T-helper 17 cell (primary cell): ENCODE measurements around the gene STAT4. TPM values are rescaled to one million over a fixed set of nuclear protein-coding genes. Genes with fewer than 3 reads are reported as not detected.

Experiments
- ATAC-seq: fragments of 150-1000 bp; cut with Tn5 transposase; 2 replicates; pipeline ENCODE4 v1.10.0; 2021; ENCODE audit warnings: mild to moderate bottlenecking, moderate library complexity
- DNase-seq, 3 donors: peaks; one replicate each; pipeline versions ENCODE4 v3.0.0 to v3.0.0-alpha.2; 2020 to 2021
- H3K9me3 ChIP-seq: one replicate; pipeline ENCODE4 v1.7.0; 2013; ENCODE audit warnings: low read length, mild to moderate bottlenecking; ENCODE audit not compliant: control insufficient read depth, poor library complexity, severe bottlenecking
- H3K27ac Mint-ChIP-seq: one replicate; pipeline ENCODE4 v1.8.0; 2022; ENCODE audit warnings: mild to moderate bottlenecking, moderate library complexity, mixed read lengths
- H3K27me3 Mint-ChIP-seq: one replicate; pipeline ENCODE4 v1.8.0; 2022; ENCODE audit warnings: mixed read lengths
- H3K36me3 Mint-ChIP-seq: one replicate; pipeline ENCODE4 v1.8.0; 2022; ENCODE audit warnings: low read depth, mixed read lengths
- H3K4me1 Mint-ChIP-seq: one replicate; pipeline ENCODE4 v1.8.0; 2022; ENCODE audit warnings: mild to moderate bottlenecking, mixed read lengths
- H3K4me3 Mint-ChIP-seq: one replicate; pipeline ENCODE4 v1.8.0; 2022; ENCODE audit warnings: mild to moderate bottlenecking, moderate library complexity, mixed read lengths
- total RNA-seq, 4 donors: library from RNA in 2 of 4; stranded (reverse) in 2 of 4; gene quantifications; one replicate each; pipeline ENCODE4 v1.2.3 and lab custom pipeline; 2022 to 2026

The STAT4 gene
- total RNA-seq, 2 donors from 2014 or later, result 117 to 128 TPM

DNA sequence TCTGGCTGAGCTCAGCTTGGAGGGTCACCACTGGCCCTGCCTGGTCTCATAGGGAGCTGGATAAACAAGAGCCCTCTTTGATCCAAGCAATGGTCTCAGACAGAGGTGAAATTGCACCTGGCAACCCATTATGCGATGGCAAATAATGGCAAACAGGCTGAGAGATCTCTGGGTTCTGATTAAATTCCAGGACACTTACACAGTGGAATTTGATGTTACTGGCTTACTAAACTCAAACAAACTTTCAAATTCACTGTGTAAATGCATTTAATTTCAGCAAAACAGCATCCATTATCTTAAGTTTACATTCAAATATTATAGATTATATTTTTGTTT, 19.5 kb upstream of the STAT4 start:
- no peak overlapping the region for H3K27ac Mint-ChIP-seq
- ATAC-seq (no peak), DNase-seq (no peak)
- H3K27me3 Mint-ChIP-seq, result peaks cover 18% of the 10 kb centered on the region
- H3K4me1 Mint-ChIP-seq, result peaks cover 16% of the 10 kb centered on the region
- H3K36me3 Mint-ChIP-seq, result peaks cover 3% of the 10 kb centered on the region
- no peak overlapping the region for H3K4me3 Mint-ChIP-seq
- H3K9me3 ChIP-seq, result no peaks in the 10 kb centered on the region

DNA sequence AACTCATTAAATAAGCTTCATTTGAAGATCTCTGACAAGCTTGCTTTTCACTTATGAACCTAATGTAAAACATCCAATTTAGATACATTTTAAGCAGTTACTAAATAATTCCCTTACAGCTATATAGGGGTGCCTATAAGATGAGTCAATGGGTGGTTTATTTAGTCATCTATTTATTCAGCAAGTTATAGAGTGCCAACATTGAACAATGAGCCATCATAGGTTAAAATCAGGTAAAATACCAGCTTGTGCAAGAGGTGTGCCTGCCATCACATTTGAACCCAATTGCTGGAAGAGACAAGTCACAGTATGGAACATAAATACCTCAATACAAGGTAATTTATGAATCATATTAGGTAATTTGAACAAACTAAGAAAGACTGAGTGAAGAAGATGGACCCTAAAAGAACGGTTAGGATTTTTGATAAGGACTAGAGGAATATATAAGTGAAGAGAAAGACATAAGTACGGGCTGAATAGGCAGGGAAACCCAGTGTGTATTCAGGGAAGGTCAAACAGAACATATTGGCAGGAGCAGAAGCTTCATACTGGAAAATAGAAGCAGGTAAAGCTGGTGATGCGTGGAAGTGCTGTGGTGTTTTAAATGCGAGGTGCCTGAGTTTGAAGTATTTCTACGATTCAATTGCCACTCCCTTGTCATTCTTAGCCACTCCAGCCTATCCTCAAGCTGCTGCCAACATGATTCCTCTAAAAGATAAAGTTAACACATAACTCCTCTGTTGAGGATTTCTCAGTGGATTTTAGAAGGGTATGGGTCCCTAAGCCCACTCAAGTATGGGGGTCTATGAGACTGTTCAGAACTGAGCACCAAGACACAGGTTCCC, 18.9 kb upstream of the STAT4 start:
- no peak overlapping the region for H3K27ac Mint-ChIP-seq
- DNase-seq (no peak), ATAC-seq (no peak)
- H3K36me3 Mint-ChIP-seq, result peaks cover 3% of the 10 kb centered on the region
- H3K9me3 ChIP-seq, result no peaks in the 10 kb centered on the region
- peaks cover 18% of the 10 kb centered on the region for H3K27me3 Mint-ChIP-seq
- H3K4me1 Mint-ChIP-seq, result peaks cover 19% of the 10 kb centered on the region
- no peak overlapping the region for H3K4me3 Mint-ChIP-seq

DNA sequence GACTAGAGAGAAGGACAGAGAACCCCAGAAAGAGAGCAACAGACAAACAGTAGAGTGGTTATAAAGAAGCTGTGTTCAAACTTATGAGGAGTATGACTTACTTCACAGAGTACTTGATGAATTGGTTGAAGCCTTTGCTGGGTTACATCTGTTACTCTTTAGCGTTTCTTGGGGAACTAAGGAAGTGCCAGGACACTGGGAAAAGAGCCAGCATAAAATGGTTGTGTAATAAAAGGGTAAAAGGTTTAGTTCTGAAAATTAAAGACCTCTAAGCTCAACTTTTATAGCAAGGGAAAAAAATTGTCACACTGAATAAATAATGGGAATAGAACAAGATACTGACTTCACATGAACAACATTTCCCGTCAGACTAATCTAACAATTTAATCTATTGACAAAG, 17.0 kb upstream of the STAT4 start:
- ATAC-seq (no peak), DNase-seq (no peak)
- H3K27ac Mint-ChIP-seq, result no peak overlapping the region
- peaks cover 23% of the 10 kb centered on the region for H3K27me3 Mint-ChIP-seq
- H3K4me1 Mint-ChIP-seq, result peaks cover 13% of the 10 kb centered on the region
- H3K9me3 ChIP-seq, result no peaks in the 10 kb centered on the region
- H3K4me3 Mint-ChIP-seq, result no peak overlapping the region
- no peaks in the 10 kb centered on the region for H3K36me3 Mint-ChIP-seq

DNA sequence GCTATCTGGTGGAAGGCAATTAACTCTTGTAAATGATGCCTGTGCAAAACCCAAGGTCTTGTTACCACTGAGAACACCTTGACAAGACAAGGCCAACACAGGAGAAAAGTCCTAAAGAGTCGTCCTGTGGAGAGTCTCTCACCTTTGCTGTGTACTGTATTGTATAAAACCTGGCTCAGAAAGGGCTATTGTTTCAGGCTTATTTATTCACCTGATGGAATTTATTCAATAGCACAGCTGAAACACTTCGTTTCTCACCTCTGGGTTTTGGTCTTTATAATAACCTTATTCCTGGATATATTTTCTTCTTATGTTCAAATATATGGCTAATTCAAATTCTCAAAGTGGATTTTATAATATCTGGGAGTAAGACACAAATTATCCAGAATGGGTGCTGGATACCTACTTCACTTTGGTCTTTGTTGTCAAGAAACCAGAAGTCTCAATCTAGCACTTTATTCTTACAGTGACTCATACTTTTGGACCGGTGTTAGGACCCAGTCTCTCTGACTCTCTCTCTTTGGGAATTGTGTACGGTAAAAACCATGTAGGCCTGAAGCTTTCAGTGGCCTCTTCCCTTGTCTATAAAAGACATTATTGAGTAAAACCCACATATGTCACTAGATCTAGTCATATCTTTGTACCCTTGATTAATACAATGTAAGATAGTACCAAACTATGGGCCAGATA, 16.1 kb upstream of the STAT4 start:
- no peak overlapping the region for H3K27ac Mint-ChIP-seq
- H3K4me1 Mint-ChIP-seq, result peaks cover 13% of the 10 kb centered on the region
- peaks cover 23% of the 10 kb centered on the region for H3K27me3 Mint-ChIP-seq
- H3K36me3 Mint-ChIP-seq, result no peaks in the 10 kb centered on the region
- ATAC-seq, result no peak
- H3K4me3 Mint-ChIP-seq, result no peak overlapping the region
- DNase-seq, result no peak
- H3K9me3 ChIP-seq, result no peaks in the 10 kb centered on the region

DNA sequence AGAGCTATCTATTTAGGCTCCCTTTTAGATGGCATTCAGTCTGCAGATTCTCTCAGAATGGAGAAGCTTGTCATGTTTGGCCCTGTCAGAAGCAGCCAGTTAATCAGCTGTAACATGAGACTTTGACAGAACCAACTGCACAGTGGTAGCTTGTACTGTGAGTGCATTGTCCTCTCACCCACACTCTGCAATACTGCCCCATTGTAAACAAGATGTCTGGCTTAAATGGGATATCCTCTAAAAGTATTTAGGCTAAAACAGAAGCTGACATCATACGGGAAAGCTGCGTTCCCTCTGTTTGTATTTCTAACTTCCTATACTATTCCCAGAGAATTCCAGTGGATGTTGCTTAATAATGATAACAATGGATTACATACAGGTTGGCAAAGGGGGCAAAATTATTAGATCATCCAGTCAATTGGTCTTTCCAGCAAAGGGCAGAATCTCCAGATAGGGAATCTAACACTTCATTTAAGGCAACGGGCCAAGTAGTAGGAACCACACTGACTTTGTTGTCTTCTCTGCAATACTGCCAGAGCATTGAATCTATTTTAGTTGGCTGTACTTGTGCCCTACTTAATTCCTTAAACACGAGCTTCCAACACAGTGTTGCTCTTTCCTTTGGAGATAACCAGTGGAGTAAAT, 15.4 kb upstream of the STAT4 start:
- Mint-ChIP-seq H3K27ac (no peak overlapping the region), H3K27me3 (peaks cover 22% of the 10 kb centered on the region), H3K36me3 (peaks cover 2% of the 10 kb centered on the region), H3K4me3 (no peak overlapping the region), H3K4me1 (peaks cover 13% of the 10 kb centered on the region)
- DNase-seq (no peak), ATAC-seq (no peak)
- H3K9me3 ChIP-seq, result no peaks in the 10 kb centered on the region

DNA sequence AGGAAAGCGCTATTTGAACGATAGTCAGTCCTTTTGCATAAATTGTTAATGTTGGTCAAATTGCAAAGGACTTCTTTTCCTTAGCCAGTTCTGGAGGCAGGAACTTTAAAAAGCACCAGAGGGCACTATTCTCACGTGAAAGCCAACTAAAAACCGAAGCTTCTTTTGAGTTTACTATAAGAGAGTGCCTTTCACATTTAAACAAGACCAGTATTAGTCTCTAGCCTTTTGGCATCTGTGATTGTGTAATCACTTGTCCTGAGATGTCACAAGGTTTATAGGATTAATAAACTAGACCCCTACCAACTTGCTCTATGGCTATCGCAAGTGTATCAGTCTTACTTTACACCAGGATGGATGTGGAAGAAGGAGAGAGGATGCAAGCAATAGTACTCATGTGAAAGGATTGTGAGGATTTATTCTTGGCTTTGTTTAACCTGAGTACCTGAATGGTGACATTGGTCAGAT, 14.4 kb upstream of the STAT4 start:
- DNase-seq (no peak), ATAC-seq (peak; percentile 68)
- Mint-ChIP-seq H3K27ac (no peak overlapping the region), H3K27me3 (peaks cover 21% of the 10 kb centered on the region), H3K36me3 (peaks cover 2% of the 10 kb centered on the region), H3K4me1 (peaks cover 13% of the 10 kb centered on the region), H3K4me3 (no peak overlapping the region)
- H3K9me3 ChIP-seq, result no peaks in the 10 kb centered on the region

DNA sequence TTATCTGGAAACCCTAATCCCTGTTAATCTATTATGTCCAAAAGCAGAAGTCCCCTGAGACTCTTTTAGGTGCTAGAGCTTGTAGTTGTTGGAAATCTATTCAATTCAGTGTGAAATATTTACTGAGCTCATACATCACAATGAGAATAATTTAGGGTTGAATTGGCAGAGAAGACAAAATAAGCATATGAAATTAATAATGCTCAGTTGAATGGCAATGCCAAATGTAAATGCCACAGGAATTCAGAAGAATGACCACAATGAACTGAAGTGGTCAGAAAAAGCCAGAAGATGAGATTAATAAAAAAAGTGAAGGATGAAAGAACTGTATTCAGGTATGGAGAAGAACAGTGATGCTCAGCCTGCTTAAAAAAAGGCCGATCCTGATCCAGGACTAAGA, 8.0 kb upstream of the STAT4 start:
- Mint-ChIP-seq H3K27me3 (peaks cover 31% of the 10 kb centered on the region), H3K4me1 (peaks cover 13% of the 10 kb centered on the region), H3K27ac (no peak overlapping the region), H3K36me3 (peaks cover 6% of the 10 kb centered on the region), H3K4me3 (no peak overlapping the region)
- ATAC-seq (no peak), DNase-seq (no peak)
- H3K9me3 ChIP-seq, result no peaks in the 10 kb centered on the region

DNA sequence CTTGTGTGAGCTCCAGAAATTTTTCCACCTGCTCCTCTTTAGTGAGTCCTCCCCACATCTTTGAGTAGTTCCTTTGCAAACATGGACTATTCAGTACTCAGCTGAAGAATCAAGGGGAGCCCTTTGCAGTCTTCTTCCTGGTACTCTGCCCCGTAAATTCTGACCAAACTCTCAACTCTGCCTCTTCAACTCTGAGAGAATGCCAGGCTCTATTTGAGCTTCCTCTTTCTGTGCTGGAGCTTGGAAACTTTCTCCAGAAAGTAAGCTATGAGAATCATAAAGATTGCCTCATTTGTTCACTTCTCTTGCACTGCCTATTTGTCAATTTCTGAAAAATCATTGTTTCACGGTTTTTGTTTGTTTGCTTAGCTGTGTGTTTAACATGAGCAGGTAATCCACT, 7.4 kb upstream of the STAT4 start:
- no peak for DNase-seq
- peaks cover 6% of the 10 kb centered on the region for H3K36me3 Mint-ChIP-seq
- H3K27me3 Mint-ChIP-seq, result peaks cover 27% of the 10 kb centered on the region
- no peak overlapping the region for H3K4me3 Mint-ChIP-seq
- ATAC-seq, result no peak
- H3K27ac Mint-ChIP-seq, result no peak overlapping the region
- peaks cover 13% of the 10 kb centered on the region for H3K4me1 Mint-ChIP-seq
- H3K9me3 ChIP-seq, result no peaks in the 10 kb centered on the region

DNA sequence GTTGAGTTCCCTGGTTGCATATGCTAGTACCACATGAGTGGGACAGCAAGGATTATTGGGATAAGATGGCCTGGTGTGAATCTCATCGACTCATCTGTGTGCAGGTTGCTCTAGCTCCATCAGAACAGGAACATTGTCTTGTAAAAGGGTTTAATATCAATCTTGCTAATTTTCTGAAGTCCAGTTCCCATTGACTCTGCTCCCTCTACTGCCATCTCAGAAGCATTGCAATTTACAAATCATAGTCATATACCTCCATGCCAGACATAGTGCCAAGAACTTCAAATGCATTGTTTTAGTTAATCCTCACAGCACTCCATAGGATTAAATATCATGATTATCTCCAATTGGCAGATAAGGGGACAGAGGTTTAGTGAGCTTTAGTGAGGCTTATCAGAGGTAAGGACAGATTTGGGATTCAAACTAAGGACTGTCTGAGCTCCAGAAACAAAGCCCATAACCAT, 4.8 kb upstream of the STAT4 start:
- DNase-seq (no peak), ATAC-seq (no peak)
- no peak overlapping the region for H3K4me3 Mint-ChIP-seq
- H3K9me3 ChIP-seq, result no peaks in the 10 kb centered on the region
- peaks cover 4% of the 10 kb centered on the region for H3K36me3 Mint-ChIP-seq
- H3K27me3 Mint-ChIP-seq, result peaks cover 25% of the 10 kb centered on the region
- peaks cover 19% of the 10 kb centered on the region for H3K4me1 Mint-ChIP-seq
- peak overlapping the region; percentile 74 for H3K27ac Mint-ChIP-seq

DNA sequence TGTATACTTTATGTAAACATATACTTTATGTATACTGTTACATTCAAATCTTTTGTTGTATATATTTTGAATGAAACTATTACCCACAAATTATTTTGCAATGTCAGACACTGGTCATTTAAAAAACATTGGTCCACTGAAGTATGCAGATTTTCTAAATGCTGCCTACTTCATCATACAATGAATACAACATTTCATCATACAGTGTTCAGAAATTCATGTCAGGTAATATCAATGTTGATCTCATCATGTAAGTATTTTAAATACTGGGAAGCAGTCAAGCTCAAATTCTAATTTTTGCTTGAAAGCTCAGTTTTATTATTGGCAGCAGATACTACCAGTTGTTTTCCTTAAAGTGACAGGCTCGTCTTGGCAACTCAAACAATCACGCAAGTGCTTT, 2.9 kb upstream of the STAT4 start:
- ATAC-seq (no peak), DNase-seq (no peak)
- no peaks in the 10 kb centered on the region for H3K9me3 ChIP-seq
- H3K27me3 Mint-ChIP-seq, result peaks cover 6% of the 10 kb centered on the region
- H3K4me3 Mint-ChIP-seq, result no peak overlapping the region
- peaks cover 19% of the 10 kb centered on the region for H3K4me1 Mint-ChIP-seq
- no peaks in the 10 kb centered on the region for H3K36me3 Mint-ChIP-seq
- H3K27ac Mint-ChIP-seq, result no peak overlapping the region

DNA sequence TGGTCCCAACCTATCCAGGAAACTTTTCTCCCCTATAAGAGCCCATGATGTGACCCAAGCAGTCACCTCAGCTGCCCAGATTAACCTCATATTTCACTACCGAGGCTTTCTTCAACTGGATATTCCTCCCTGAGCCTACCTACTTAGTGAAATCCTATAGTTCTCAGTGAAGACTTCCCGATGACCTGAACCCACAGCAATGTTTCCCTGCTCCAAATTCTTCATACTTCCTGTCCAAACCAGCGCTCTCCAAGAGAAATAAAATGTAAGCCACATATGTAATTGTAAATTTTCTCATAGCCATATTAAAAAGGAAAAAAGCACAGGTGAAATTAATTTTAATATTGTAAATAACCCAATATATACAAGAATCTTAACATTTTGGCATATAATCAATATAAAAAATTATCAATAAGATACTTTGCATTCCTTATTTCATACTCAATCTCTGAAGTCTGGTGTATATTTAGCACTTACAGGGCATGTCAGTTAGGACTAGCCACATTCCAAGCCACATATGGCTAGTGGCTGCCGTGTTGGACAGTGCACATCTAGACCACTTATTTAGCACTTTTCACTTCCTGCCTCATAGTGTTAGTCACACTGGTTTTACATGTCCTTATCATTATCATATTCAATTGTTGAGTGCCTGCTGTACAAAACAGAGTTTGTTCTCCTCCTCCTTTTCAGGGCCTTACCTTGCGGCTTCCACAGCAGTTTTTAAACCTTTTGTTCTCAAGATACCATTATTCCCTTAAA, 1.9 kb upstream of the STAT4 start:
- Mint-ChIP-seq H3K27me3 (no peaks in the 10 kb centered on the region), H3K27ac (peak overlapping the region; percentile 98), H3K4me1 (peaks cover 24% of the 10 kb centered on the region), H3K4me3 (no peak overlapping the region), H3K36me3 (peaks cover 3% of the 10 kb centered on the region)
- DNase-seq (no peak), ATAC-seq (no peak)
- no peaks in the 10 kb centered on the region for H3K9me3 ChIP-seq

DNA sequence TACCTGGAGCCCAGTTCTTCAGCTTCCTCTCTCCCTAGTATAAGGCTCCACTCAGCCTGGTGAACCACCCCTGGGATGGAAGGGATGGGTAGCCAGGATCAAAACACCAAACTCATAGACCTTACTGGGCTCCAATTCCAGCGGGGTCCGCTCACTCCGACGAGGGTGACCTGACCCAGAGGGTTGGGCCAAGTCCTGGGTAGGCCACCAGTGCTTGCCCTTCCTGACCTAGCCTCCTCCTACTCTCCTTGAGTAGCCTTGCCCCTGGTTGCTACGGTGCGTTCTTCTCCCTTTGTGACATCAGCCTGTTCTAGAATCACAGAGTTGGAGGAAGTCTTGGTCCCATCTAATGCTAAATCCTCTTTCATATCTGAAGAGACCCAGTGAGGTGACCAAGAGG, 537 bp upstream of the STAT4 start:
- no peaks in the 10 kb centered on the region for H3K9me3 ChIP-seq
- peak in 1 of 3 donors; percentile 13 for DNase-seq
- Mint-ChIP-seq H3K4me3 (peak overlapping the region; percentile 93), H3K4me1 (peaks cover 31% of the 10 kb centered on the region), H3K27me3 (no peaks in the 10 kb centered on the region), H3K36me3 (peaks cover 8% of the 10 kb centered on the region), H3K27ac (peak overlapping the region; percentile 98)
- ATAC-seq, result peak; percentile 3

DNA sequence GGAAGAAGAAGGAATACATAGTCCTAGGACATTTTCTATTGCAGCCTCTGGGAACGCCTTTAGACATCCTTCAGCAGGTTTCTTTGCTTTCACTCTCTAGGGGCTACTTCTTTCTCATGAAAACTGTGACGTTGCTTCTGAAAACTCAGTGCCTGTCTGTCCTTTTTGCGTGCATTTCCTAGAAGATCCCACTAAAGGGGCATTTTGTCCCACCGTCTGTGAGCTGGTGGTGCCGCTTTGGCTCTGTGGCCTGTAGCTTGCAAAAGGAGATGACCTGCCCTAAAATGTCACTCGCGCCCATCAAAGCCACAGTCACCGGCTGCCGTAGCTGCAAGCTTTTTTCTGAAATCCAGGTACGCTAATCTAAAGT, 579 bp downstream of the STAT4 start:
- peak in 1 of 3 donors; percentile 10 for DNase-seq
- ATAC-seq, result peak; percentile 7
- Mint-ChIP-seq H3K36me3 (peaks cover 12% of the 10 kb centered on the region), H3K4me1 (peaks cover 30% of the 10 kb centered on the region), H3K27me3 (no peaks in the 10 kb centered on the region), H3K27ac (peak overlapping the region; percentile 98), H3K4me3 (peak overlapping the region; percentile 93)
- H3K9me3 ChIP-seq, result no peaks in the 10 kb centered on the region
